Measurements from ENCODE around the gene KCNT2.
A peak's percentile ranks its signal among the peaks of the same experiment; 100 is the strongest.

Gene KCNT2

DNA sequence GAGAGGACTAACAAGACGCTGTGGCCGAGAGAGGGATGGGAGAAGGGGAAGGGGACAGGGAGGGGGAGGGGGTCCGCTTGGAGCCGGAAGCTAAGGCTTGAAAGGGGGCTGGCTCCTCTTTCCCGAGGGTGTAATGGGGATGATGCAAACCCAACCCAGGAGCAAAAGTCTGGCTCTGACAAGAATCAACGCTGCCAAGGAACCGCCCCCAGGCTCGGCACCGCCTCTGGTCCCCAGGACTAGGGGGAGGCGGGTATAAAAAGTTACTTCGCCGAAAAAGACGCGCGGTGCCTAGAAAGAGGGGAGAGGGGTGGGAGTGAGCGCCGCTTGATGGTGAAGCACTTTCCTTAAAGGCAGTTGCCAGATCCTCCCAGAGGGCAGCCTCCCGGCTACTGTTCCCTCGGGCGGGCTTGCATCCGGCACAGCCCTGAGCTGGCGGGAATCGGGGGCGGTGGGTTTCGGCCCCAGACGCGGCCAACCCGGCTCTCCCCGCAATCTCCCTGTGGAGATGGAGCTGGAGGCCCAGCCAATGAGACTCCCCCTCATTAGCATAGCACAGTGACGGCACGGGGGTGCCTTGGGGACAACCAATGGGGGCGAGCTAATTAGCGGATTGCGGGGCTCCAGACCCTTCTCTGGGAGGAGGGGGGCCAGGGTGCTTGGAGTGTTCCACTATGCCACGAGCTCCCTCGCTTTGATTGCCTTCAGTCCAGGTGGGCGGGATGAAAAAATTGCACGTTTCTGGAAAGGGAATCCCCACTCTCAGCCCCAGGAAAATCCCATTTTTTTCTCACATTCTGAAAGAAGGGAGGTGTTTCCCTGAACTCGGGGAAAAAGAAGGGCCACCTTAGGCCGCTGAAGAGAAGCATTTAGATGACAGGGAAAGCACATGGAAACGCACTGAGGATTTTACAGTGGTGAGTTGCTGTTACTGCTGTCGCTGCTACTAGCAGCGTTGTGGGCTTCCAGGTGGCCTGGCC, at the start of gene KCNT2:
KCNT2 (minus strand) TSS at position 51 of the 980 bp plus-strand sequence. CDS start 131 bp downstream, outside the sequence.
- no peak for TF ChIP-seq CTCF (IDR thresholded peaks at IDR 0.05)
- H3K4me3 Mint-ChIP-seq, result peak within 1 kb of the TSS; percentile 99
- H3K4me1 Mint-ChIP-seq, result peaks cover 45% of the 10 kb centered on the region
- H3K36me3 Mint-ChIP-seq (ENCODE audit: low read depth), result peaks cover 7% of the 10 kb centered on the region
- H3K27ac Mint-ChIP-seq, result peak within 1 kb of the TSS; percentile 98
- no peaks in the 10 kb centered on the region for H3K27me3 Mint-ChIP-seq (ENCODE audit: low read depth, poor library complexity)
- DNase-seq, result peak; percentile 92
- H3K9me3 Mint-ChIP-seq, result no peaks in the 10 kb centered on the region

DNA sequence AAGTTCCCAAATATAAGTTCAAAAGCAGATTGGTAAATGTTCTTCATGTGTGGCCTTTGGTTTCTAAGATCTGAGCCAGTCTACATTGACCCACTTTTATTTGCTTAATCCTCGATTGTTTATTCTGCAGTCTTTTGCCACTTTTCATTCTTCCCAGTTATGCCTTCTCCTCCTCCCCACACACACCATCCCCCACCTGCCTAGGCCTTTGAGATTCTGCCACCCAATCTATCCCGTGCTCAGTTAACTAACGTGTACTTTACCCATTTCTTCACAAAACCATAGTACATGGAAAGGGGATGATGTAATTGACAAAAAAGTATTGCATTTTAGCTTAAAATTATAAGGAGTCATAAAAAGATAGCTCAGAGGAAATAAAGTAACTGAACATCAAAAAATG, 47.3 kb upstream of the KCNT2 start:
- H3K36me3 Mint-ChIP-seq (ENCODE audit: low read depth), result no peaks in the 10 kb centered on the region
- H3K9me3 Mint-ChIP-seq, result no peaks in the 10 kb centered on the region
- TF ChIP-seq CTCF (IDR thresholded peaks at IDR 0.05), result no peak
- H3K4me3 Mint-ChIP-seq, result no peak overlapping the region
- no peaks in the 10 kb centered on the region for H3K4me1 Mint-ChIP-seq
- DNase-seq, result no peak
- H3K27ac Mint-ChIP-seq, result peak overlapping the region; percentile 1
- no peaks in the 10 kb centered on the region for H3K27me3 Mint-ChIP-seq (ENCODE audit: low read depth, poor library complexity)

DNA sequence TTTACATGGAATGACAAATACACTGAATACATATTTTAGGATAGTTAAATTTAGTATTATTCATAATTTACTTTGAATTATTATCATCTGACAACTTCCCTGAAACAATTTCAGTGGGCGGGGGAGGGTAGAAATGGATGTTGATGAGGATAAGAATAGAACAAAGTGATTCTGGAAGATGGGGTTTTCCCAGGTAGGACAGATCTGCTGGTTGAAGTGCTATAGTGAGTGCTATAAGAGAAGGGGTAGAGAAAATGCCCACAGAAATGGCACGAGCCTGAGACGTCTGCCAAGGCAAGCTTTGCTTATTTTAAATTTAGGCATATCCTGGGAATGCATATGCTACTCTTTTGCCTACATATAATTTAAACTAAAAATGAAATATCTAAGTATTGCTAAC, 46.8 kb upstream of the KCNT2 start:
- no peak for DNase-seq
- Mint-ChIP-seq H3K4me3 (no peak overlapping the region), H3K27me3 (ENCODE audit: low read depth, poor library complexity) (no peaks in the 10 kb centered on the region), H3K36me3 (ENCODE audit: low read depth) (no peaks in the 10 kb centered on the region), H3K4me1 (no peaks in the 10 kb centered on the region), H3K27ac (no peak overlapping the region), H3K9me3 (no peaks in the 10 kb centered on the region)
- no peak for TF ChIP-seq CTCF (IDR thresholded peaks at IDR 0.05)

DNA sequence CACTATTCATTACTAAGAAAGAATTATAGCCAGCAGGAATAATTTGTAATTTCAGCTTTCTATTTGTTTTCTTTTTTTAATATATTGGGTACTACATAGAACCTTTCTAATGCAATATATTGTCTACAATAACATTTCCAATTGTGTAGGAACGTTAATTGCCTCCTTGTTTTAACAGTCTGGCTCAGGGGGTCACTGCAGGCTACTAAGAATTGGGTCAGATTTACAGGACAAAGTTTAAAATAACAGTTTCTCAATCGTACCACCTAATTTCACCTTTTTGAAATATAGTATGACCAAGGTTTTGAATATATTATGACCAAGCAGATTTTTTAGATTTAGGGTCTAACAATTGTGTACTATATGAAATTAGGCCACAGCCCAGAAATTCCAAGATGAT, 46.0 kb upstream of the KCNT2 start:
- Mint-ChIP-seq H3K4me1 (no peaks in the 10 kb centered on the region), H3K4me3 (no peak overlapping the region), H3K36me3 (ENCODE audit: low read depth) (no peaks in the 10 kb centered on the region), H3K9me3 (no peaks in the 10 kb centered on the region), H3K27ac (no peak overlapping the region), H3K27me3 (ENCODE audit: low read depth, poor library complexity) (no peaks in the 10 kb centered on the region)
- no peak for DNase-seq
- no peak for TF ChIP-seq CTCF (IDR thresholded peaks at IDR 0.05)

GRCh38 chr1:196651637-196652215, 43.5 kb upstream of the KCNT2 start, which contains the start of gene CFH:
CFH (plus strand) TSS chr1:196652043; CDS start chr1:196652118, 75 bp downstream.
- DNase-seq, result no peak
- no peaks in the 10 kb centered on the region for H3K36me3 Mint-ChIP-seq (ENCODE audit: low read depth)
- H3K27ac Mint-ChIP-seq, result no peak within 1 kb of the TSS
- TF ChIP-seq CTCF (IDR thresholded peaks at IDR 0.05), result no peak
- no peaks in the 10 kb centered on the region for H3K4me1 Mint-ChIP-seq
- H3K9me3 Mint-ChIP-seq, result no peaks in the 10 kb centered on the region
- no peaks in the 10 kb centered on the region for H3K27me3 Mint-ChIP-seq (ENCODE audit: low read depth, poor library complexity)
- H3K4me3 Mint-ChIP-seq, result no peak within 1 kb of the TSS

All from nephron progenitor cell (in vitro differentiated cells).